Hepatocyte (in vitro differentiated cells): ENCODE data around the gene PAPPA2. TPM values are rescaled to one million over a fixed set of nuclear protein-coding genes. Genes with fewer than 3 reads are reported as not detected.

Source experiments
- DNase-seq: peaks from one replicate; pipeline ENCODE4 v3.0.0-alpha.2; 2016; ENCODE audit warnings: low spot score
- H2AFZ ChIP-seq: fragments of 200-600 bp; sonication (generic); 2 replicates; pipeline ENCODE4 v1.6.0; 2016; ENCODE audit warnings: antibody characterized with exemption, mild to moderate bottlenecking
- H3K27ac ChIP-seq: fragments of 200-600 bp; sonication (generic); 2 replicates; pipeline ENCODE4 v1.5.1; 2016; ENCODE audit warnings: mild to moderate bottlenecking
- H3K27me3 ChIP-seq: fragments of 200-600 bp; sonication (generic); 2 replicates; pipeline ENCODE4 v1.6.1; 2016
- H3K36me3 ChIP-seq: fragments of 200-600 bp; sonication (generic); replicated peaks from 2 replicates; pipeline ENCODE4 v1.5.1; 2016; ENCODE audit warnings: low read depth; ENCODE audit not compliant: insufficient read depth
- H3K4me1 ChIP-seq: fragments of 200-600 bp; sonication (generic); 2 replicates; pipeline ENCODE4 v1.5.1; 2016; ENCODE audit warnings: mild to moderate bottlenecking, moderate library complexity; ENCODE audit not compliant: insufficient read depth
- H3K4me2 ChIP-seq: fragments of 200-600 bp; sonication (generic); 2 replicates; pipeline ENCODE4 v1.6.0; 2016
- H3K4me3 ChIP-seq: fragments of 200-600 bp; sonication (generic); 2 replicates; pipeline ENCODE4 v1.5.1; 2016; ENCODE audit warnings: mild to moderate bottlenecking
- H3K79me2 ChIP-seq: fragments of 200-600 bp; sonication (generic); 2 replicates; pipeline ENCODE4 v1.6.0; 2017; ENCODE audit warnings: mild to moderate bottlenecking
- H3K9me2 ChIP-seq: fragments of 200-600 bp; sonication (generic); replicated peaks from 2 replicates; pipeline ENCODE4 v1.6.0; 2017; ENCODE audit warnings: mild to moderate bottlenecking; ENCODE audit not compliant: insufficient read depth
- H3K9me3 ChIP-seq: fragments of 200-600 bp; sonication (generic); 2 replicates; pipeline ENCODE4 v1.5.1; 2016; ENCODE audit warnings: low read depth, mild to moderate bottlenecking
- H4K20me1 ChIP-seq: fragments of 200-600 bp; sonication (generic); 2 replicates; pipeline ENCODE4 v1.6.0; 2016; ENCODE audit warnings: mild to moderate bottlenecking; ENCODE audit not compliant: insufficient read depth, poor library complexity, severe bottlenecking
- CTCF ChIP-seq: fragments of 200-600 bp; sonication (generic); IDR thresholded peaks from 2 replicates; pipeline ENCODE4 v1.5.1; 2016; ENCODE audit warnings: antibody characterized with exemption, mild to moderate bottlenecking; ENCODE audit not compliant: poor library complexity
- EZH2 ChIP-seq: fragments of 200-600 bp; sonication (generic); IDR thresholded peaks from 2 replicates; pipeline ENCODE4 v1.6.1; 2016; ENCODE audit warnings: antibody characterized with exemption, mild to moderate bottlenecking, borderline replicate concordance
- EZH2phosphoT487 ChIP-seq: fragments of 200-600 bp; sonication (generic); IDR thresholded peaks from one replicate; pipeline ENCODE4 v1.6.1; 2018; ENCODE audit warnings: antibody characterized with exemption, mild to moderate bottlenecking, low read depth, moderate library complexity; ENCODE audit not compliant: unreplicated experiment, severe bottlenecking
- WGBS: methylation state at CpG from one replicate; pipeline ENCODE4 v1.1.6; 2016; ENCODE audit warnings: low lambda C conversion rate; ENCODE audit errors: missing lambda C conversion rate; 5-methylcytosine and 5-hydroxymethylcytosine counted together
- polyA plus RNA-seq: library from polyadenylated mRNA; unstranded; fragments of >200 nt; fragmentation: Nextera tagmentation; extraction: Ambion mirVana; gene quantifications from 2 replicates; pipeline ENCODE4 v1.2.1, GENCODE V29; 2016
- total RNA-seq: library from RNA; depleted of rRNA; stranded (reverse); fragments of >200 nt; gene quantifications from 2 replicates; pipeline ENCODE4 v1.2.3, GENCODE V29; 2014

Gene PAPPA2
- total and polyA plus RNA-seq, 2 experiments from 2014 or later: 1.9 to 2.6 TPM

GRCh38 chr1:176682830-176683535 is 220.0 kb downstream of the PAPPA2 start:
- no peak for DNase-seq
- Histone ChIP-seq H4K20me1 (no peaks in the 10 kb centered on the region), H3K4me2 (no peak overlapping the region), H2AFZ (no peak overlapping the region), H3K4me3 (no peak overlapping the region), H3K27ac (no peak overlapping the region), H3K4me1 (no peaks in the 10 kb centered on the region), H3K79me2 (no peaks in the 10 kb centered on the region), H3K9me2 (no peaks in the 10 kb centered on the region), H3K9me3 (no peaks in the 10 kb centered on the region), H3K27me3 (no peaks in the 10 kb centered on the region), H3K36me3 (no peaks in the 10 kb centered on the region)
- WGBS: 75% methylated on average over 3 of the region's 3 CpGs
- TF ChIP-seq EZH2 (no peak), EZH2phosphoT487 (no peak), CTCF (no peak)

DNA sequence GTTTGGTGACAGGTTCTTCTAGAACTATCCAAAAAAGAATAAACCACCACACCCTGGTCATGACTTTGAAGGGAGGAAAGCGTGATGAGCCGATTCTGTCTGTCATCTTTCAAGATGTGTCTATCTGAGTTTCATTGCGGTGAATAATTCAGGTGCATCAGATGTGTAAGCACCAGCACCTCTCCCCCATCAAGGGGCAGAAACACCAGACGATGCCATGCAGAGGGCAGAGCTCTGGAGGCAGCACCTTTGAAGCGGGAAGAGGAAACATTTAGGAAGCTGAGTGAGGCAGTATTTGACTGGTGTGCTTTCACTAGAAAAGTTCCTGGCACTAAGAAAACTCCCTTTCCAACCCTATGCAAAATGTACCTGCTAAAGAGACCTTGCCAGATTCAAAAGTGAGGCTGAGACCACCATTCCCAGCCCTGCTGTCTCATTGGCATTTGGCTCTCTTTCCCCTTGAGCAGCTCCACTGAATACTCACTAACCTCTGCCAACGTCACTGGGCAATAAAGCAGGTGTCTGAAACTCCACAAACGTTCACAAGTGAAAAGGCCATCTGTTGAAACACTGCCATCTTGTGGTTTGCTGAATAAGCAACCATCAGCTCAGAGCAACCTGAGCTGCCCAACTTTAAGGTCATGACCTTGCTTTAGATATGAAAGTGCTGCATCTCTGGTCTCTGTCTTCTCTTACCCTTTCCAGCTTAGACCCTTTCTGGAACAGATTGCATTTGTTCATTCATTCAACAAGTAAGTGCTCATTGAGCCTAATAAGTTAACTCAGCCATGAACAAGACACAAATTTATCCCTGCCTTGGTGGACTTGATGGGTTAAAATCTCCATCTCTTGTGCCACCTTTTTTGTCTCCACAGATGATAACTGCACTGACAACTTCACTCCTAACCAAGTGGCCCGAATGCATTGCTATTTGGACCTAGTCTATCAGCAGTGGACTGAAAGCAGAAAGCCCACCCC is 228.6 kb downstream of the PAPPA2 start:
- Histone ChIP-seq H4K20me1 (no peaks in the 10 kb centered on the region), H3K4me2 (no peak overlapping the region), H3K36me3 (no peaks in the 10 kb centered on the region), H3K4me3 (no peak overlapping the region), H3K4me1 (peaks cover 12% of the 10 kb centered on the region), H3K27ac (no peak overlapping the region), H3K27me3 (no peaks in the 10 kb centered on the region), H2AFZ (no peak overlapping the region), H3K79me2 (no peaks in the 10 kb centered on the region), H3K9me2 (no peaks in the 10 kb centered on the region), H3K9me3 (no peaks in the 10 kb centered on the region)
- no peak for TF ChIP-seq EZH2
- no peak for TF ChIP-seq EZH2phosphoT487
- TF ChIP-seq CTCF: peak; percentile 81
- WGBS: 54% methylated on average over 8 of the region's 8 CpGs
- DNase-seq: peak; percentile 88

- 76% methylated on average over 4 of the region's 4 CpGs for WGBS
Measured at GRCh38 chr1:176692431-176692830, 229.5 kb downstream of the PAPPA2 start.

More at GRCh38 chr1:176692431-176692830, 229.5 kb downstream of the PAPPA2 start:
- H3K4me2 ChIP-seq: no peak overlapping the region
- no peaks in the 10 kb centered on the region for H4K20me1 ChIP-seq
- peaks cover 12% of the 10 kb centered on the region for H3K4me1 ChIP-seq
- no peak overlapping the region for H3K4me3 ChIP-seq
- no peaks in the 10 kb centered on the region for H3K9me3 ChIP-seq
- H3K27me3 ChIP-seq: no peaks in the 10 kb centered on the region
- no peaks in the 10 kb centered on the region for H3K9me2 ChIP-seq
- H3K79me2 ChIP-seq: no peaks in the 10 kb centered on the region
- no peaks in the 10 kb centered on the region for H3K36me3 ChIP-seq
- H2AFZ ChIP-seq: no peak overlapping the region
- H3K27ac ChIP-seq: no peak overlapping the region
- DNase-seq: no peak
- TF ChIP-seq CTCF (no peak), EZH2 (no peak)
